HepG2 (cell line): ENCODE measurements around the gene ARHGAP45.
A peak's percentile ranks its signal among the peaks of the same experiment; 100 is the strongest.

Experiments
- ATF6 ChIP-seq: sonication (generic); formaldehyde crosslinking; conservative IDR thresholded peaks from 2 replicates; pipeline ENCODE4 v1.4.0; 2020; ENCODE audit warnings: missing genetic modification reagents
- BCL3 ChIP-seq: sonication (generic); formaldehyde crosslinking; IDR thresholded peaks from 2 replicates; pipeline ENCODE4 v1.5.1; 2020; ENCODE audit warnings: mild to moderate bottlenecking, missing genetic modification reagents, moderate library complexity
- BCL6 ChIP-seq: IDR thresholded peaks from 2 replicates; pipeline ENCODE4 v1.6.1; 2016; ENCODE audit warnings: missing genetic modification reagents, missing compliant biosample characterization
- CAMTA2 ChIP-seq: sonication (generic); formaldehyde crosslinking; IDR thresholded peaks from 2 replicates; pipeline ENCODE4 v1.4.0; 2020; ENCODE audit warnings: mild to moderate bottlenecking, missing genetic modification reagents, borderline replicate concordance
- CHD2 ChIP-seq: IDR thresholded peaks from 2 replicates; pipeline ENCODE4 v1.6.1; 2011; ENCODE audit warnings: low read depth, low read length, improper control_type of control experiment
- NFIC ChIP-seq: IDR thresholded peaks from 2 replicates; pipeline ENCODE4 v1.6.1; 2012; ENCODE audit warnings: mild to moderate bottlenecking, low read length, inconsistent platforms
- POLR2A ChIP-seq, 2 experiments: IDR thresholded peaks; 2 replicates each; pipeline ENCODE4 v1.6.1; 2011; ENCODE audit warnings: low read depth in 2 of 2, low read length in 2 of 2, mild to moderate bottlenecking in 1 of 2, moderate library complexity in 1 of 2; ENCODE audit not compliant: insufficient read depth in 1 of 2
- ZNF382 ChIP-seq: sonication (generic); formaldehyde crosslinking; IDR thresholded peaks from 2 replicates; pipeline ENCODE4 v1.5.0; 2020; ENCODE audit warnings: missing genetic modification reagents, mild to moderate bottlenecking, borderline replicate concordance
- ZNF580 ChIP-seq: IDR thresholded peaks from 2 replicates; pipeline ENCODE4 v1.6.1; 2016; ENCODE audit warnings: low read depth, borderline replicate concordance
- TF ChIP-seq, protein P1 (sequence below), 2 experiments: IDR thresholded peaks; 2 replicates each; pipeline ENCODE4 v1.6.1; 2011 to 2012; ENCODE audit warnings: low read length in 2 of 2, borderline replicate concordance in 1 of 2, low read depth in 1 of 2, mild to moderate bottlenecking in 1 of 2, moderate library complexity in 1 of 2

DNA sequence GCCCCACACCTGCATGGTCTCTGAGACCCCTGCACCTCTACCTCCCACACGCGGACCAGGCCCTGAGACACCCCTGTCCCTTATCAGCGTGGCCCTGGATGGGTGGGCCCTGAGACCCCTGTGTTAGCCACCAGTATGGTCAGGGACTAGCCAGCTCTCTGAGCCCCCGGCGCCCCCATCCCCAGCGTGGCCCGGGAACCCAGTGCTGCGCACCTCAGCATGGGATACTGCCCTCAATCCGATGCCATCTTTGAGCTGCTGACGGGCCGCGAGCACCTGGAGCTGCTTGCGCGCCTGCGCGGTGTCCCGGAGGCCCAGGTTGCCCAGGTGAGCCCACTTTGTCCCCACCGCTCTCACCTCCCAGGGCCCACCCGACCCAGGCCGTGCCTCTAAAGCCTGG lies 5.0 kb upstream of the ARHGAP45 start:
- TF ChIP-seq CHD2 (no peak), ZNF382 (no peak), POLR2A (IDR thresholded peaks at IDR 0.05; ENCODE audit: insufficient read depth in 1 of 2, low read depth in 2 of 2, low read length in 2 of 2) (peak in 1 of 2 experiments; percentile 17; a peak in 1 of 4 replicates), ZNF580 (CRISPR knock-in tag) (no peak), BCL3 (CRISPR knock-in tag) (no peak), BCL6 (CRISPR knock-in tag) (no peak), CAMTA2 (CRISPR knock-in tag) (no peak), NFIC (no peak), ATF6 (no peak)
- TF ChIP-seq, protein P1, sequence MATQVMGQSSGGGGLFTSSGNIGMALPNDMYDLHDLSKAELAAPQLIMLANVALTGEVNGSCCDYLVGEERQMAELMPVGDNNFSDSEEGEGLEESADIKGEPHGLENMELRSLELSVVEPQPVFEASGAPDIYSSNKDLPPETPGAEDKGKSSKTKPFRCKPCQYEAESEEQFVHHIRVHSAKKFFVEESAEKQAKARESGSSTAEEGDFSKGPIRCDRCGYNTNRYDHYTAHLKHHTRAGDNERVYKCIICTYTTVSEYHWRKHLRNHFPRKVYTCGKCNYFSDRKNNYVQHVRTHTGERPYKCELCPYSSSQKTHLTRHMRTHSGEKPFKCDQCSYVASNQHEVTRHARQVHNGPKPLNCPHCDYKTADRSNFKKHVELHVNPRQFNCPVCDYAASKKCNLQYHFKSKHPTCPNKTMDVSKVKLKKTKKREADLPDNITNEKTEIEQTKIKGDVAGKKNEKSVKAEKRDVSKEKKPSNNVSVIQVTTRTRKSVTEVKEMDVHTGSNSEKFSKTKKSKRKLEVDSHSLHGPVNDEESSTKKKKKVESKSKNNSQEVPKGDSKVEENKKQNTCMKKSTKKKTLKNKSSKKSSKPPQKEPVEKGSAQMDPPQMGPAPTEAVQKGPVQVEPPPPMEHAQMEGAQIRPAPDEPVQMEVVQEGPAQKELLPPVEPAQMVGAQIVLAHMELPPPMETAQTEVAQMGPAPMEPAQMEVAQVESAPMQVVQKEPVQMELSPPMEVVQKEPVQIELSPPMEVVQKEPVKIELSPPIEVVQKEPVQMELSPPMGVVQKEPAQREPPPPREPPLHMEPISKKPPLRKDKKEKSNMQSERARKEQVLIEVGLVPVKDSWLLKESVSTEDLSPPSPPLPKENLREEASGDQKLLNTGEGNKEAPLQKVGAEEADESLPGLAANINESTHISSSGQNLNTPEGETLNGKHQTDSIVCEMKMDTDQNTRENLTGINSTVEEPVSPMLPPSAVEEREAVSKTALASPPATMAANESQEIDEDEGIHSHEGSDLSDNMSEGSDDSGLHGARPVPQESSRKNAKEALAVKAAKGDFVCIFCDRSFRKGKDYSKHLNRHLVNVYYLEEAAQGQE (IDR thresholded peaks at IDR 0.05; ENCODE audit: borderline replicate concordance in 1 of 2, low read depth in 1 of 2, low read length in 2 of 2): no peak
